BE2C (cell line): ENCODE measurements around the gene GFOD1.

Source experiments
- DNase-seq: peaks from one replicate; pipeline ENCODE4 v3.0.0-alpha.2; 2020
- H3K27me3 ChIP-seq: fragments of 250-450 bp; sonication (Bioruptor Pico); 2 replicates; pipeline ENCODE4 v1.5.1; 2020; ENCODE audit warnings: mild to moderate bottlenecking
- H3K36me3 ChIP-seq: fragments of 250-450 bp; sonication (Bioruptor Pico); 2 replicates; pipeline ENCODE4 v1.5.1; 2020; ENCODE audit warnings: mild to moderate bottlenecking
- H3K4me1 ChIP-seq: fragments of 250-450 bp; sonication (Bioruptor Pico); 2 replicates; pipeline ENCODE4 v1.5.1; 2020
- H3K4me3 ChIP-seq: 2 replicates; pipeline ENCODE4 v1.5.1; 2011; ENCODE audit warnings: low read depth, low read length
- H3K9me3 ChIP-seq: fragments of 250-450 bp; sonication (Bioruptor Pico); 2 replicates; pipeline ENCODE4 v1.5.1; 2020
- TF ChIP-seq, protein P1 (sequence below): IDR thresholded peaks from 2 replicates; pipeline ENCODE4 v1.5.1; 2012; ENCODE audit warnings: mild to moderate bottlenecking, low read depth, low read length

The GFOD1 gene

GRCh38 chr6:13524801-13525508 lies 37.6 kb upstream of the GFOD1 start:
- no peak overlapping the region for H3K4me3 ChIP-seq
- TF ChIP-seq, protein P1, sequence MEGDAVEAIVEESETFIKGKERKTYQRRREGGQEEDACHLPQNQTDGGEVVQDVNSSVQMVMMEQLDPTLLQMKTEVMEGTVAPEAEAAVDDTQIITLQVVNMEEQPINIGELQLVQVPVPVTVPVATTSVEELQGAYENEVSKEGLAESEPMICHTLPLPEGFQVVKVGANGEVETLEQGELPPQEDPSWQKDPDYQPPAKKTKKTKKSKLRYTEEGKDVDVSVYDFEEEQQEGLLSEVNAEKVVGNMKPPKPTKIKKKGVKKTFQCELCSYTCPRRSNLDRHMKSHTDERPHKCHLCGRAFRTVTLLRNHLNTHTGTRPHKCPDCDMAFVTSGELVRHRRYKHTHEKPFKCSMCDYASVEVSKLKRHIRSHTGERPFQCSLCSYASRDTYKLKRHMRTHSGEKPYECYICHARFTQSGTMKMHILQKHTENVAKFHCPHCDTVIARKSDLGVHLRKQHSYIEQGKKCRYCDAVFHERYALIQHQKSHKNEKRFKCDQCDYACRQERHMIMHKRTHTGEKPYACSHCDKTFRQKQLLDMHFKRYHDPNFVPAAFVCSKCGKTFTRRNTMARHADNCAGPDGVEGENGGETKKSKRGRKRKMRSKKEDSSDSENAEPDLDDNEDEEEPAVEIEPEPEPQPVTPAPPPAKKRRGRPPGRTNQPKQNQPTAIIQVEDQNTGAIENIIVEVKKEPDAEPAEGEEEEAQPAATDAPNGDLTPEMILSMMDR, result no peak
- DNase-seq, result no peak
- H3K27me3 ChIP-seq, result no peaks in the 10 kb centered on the region
- H3K9me3 ChIP-seq, result no peaks in the 10 kb centered on the region; the same call in 1 of the 2 replicates
- H3K36me3 ChIP-seq, result no peaks in the 10 kb centered on the region
- H3K4me1 ChIP-seq, result no peaks in the 10 kb centered on the region

- H3K4me1 ChIP-seq, result no peaks in the 10 kb centered on the region
- TF ChIP-seq, protein P1, result no peak
- H3K27me3 ChIP-seq, result no peaks in the 10 kb centered on the region
- H3K9me3 ChIP-seq, result no peaks in the 10 kb centered on the region; the same call in 1 of the 2 replicates
- DNase-seq, result no peak
- H3K36me3 ChIP-seq, result no peaks in the 10 kb centered on the region
- H3K4me3 ChIP-seq, result no peak overlapping the region
Observed at GRCh38 chr6:13523826-13524622, 36.6 kb upstream of the GFOD1 start.

DNA sequence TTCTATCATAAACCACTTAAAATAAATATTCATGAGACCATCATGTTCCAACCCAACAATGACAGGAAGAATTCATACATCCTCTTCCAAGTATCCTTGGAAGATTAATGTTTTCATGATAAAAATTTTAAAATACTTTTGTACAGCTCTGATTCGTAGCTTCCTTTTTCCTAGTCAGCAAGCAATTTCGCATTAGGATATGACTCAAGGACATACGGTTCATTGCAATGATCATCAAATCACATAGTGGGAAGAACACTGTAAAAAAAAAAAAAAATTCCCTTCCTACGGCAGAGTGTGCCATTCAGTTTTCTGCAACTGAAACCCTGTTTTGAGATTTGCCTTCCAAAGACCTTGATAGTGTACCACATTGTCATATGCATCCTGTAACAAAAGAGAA lies 35.3 kb upstream of the GFOD1 start:
- H3K9me3 ChIP-seq, result no peaks in the 10 kb centered on the region; the same call in 1 of the 2 replicates
- TF ChIP-seq, protein P1, result no peak

GRCh38 chr6:13519839-13520238 lies 32.4 kb upstream of the GFOD1 start:
- H3K27me3 ChIP-seq, result no peaks in the 10 kb centered on the region
- TF ChIP-seq, protein P1, result no peak
- H3K9me3 ChIP-seq, result no peaks in the 10 kb centered on the region; the same call in 1 of the 2 replicates
- H3K4me3 ChIP-seq, result no peak overlapping the region
- DNase-seq, result no peak
- no peaks in the 10 kb centered on the region for H3K4me1 ChIP-seq
- no peaks in the 10 kb centered on the region for H3K36me3 ChIP-seq

More for the DNA sequence above, 35.3 kb upstream of the GFOD1 start:
- no peaks in the 10 kb centered on the region for H3K36me3 ChIP-seq
- no peak for DNase-seq
- H3K27me3 ChIP-seq, result no peaks in the 10 kb centered on the region
- no peaks in the 10 kb centered on the region for H3K4me1 ChIP-seq
- H3K4me3 ChIP-seq, result no peak overlapping the region

DNA sequence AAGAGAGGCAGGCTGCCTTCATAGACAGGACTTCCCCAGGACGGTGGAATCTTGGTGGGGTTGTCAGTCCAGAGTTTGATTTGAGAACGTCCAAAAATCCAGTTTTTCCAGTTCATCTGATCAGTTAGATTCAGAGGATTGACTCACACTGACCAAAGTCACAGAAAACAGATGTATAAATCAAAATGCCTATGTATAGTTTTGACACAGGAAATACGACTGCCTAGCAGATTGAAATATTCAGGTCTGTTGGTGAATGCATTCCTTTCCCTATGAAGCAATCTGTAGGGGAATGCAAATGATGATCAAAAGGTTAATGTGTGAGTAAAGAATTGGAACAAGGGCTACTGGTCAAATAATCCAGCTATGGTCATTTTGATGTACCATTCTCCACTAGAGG lies 29.7 kb upstream of the GFOD1 start:
- Histone ChIP-seq H3K9me3 (no peaks in the 10 kb centered on the region; the same call in 1 of the 2 replicates), H3K4me3 (no peak overlapping the region), H3K4me1 (no peaks in the 10 kb centered on the region), H3K27me3 (no peaks in the 10 kb centered on the region), H3K36me3 (no peaks in the 10 kb centered on the region)
- no peak for DNase-seq
- TF ChIP-seq, protein P1, result no peak

DNA sequence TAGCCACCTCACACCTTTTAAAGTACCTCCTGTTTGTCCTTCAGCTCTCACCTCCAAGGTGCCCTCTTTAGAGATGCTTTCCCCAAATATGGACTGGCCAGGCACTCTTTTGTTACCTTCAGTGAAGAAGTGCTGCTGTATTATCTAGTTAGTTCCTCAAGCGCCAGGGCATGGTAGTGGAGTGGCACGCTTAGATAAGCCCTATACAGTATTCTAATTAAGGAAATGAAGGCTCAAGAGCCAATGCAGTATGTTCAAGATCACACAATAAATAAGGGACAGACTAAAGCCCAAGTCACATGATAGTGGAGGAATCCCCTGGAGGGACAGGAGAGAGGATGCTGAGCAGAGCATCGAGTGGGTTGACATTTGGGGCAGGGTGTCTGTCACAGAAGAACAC lies 28.5 kb upstream of the GFOD1 start:
- Histone ChIP-seq H3K9me3 (no peaks in the 10 kb centered on the region; the same call in 1 of the 2 replicates), H3K36me3 (no peaks in the 10 kb centered on the region), H3K27me3 (no peaks in the 10 kb centered on the region), H3K4me1 (no peaks in the 10 kb centered on the region), H3K4me3 (no peak overlapping the region)
- TF ChIP-seq, protein P1, result no peak
- no peak for DNase-seq
